HCT116 (cell line): ENCODE results near the gene DPP4.

Source experiments
- SIN3A ChIP-seq: IDR thresholded peaks from 2 replicates; pipeline ENCODE4 v1.6.1; 2012; ENCODE audit warnings: low read depth
- TF ChIP-seq, protein P1 (sequence below), 3 experiments: fragments of 200-600 bp in 1 of 3; sonication (generic) in 1 of 3; IDR thresholded peaks in 2 of 3; conservative IDR thresholded peaks in 1 of 3; 2 replicates each; pipeline ENCODE4 v1.5.1; 2012 to 2017; ENCODE audit warnings: low read depth in 2 of 3, low read length in 2 of 3, antibody characterized with exemption in 1 of 3, borderline replicate concordance in 1 of 3, control low read depth in 1 of 3, mild to moderate bottlenecking in 1 of 3, mixed read lengths in 1 of 3, mixed run types in 1 of 3, moderate library complexity in 1 of 3; ENCODE audit not compliant: insufficient read depth in 1 of 3

DNA sequence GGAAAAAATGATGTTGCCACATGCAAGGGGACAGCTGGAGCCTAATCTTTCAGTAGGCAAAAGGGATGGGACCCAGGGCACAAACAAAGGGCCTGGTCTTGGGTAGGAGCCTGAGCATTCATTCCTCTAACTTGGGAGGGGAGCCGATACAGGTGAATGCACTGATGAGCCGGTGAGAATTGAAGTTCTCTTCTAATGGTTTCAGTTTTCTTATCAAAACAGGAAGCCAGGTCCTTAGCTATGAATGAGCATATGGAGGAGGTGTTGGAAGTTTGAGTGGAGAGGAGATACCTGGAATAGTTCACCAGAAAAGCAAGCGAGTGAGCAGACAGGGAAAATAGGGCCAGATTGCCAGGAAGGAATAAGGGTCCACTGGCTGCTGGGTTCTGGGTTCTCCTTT lies 10.1 kb downstream of the DPP4 start:
- no peak for TF ChIP-seq SIN3A
- TF ChIP-seq, protein P1, sequence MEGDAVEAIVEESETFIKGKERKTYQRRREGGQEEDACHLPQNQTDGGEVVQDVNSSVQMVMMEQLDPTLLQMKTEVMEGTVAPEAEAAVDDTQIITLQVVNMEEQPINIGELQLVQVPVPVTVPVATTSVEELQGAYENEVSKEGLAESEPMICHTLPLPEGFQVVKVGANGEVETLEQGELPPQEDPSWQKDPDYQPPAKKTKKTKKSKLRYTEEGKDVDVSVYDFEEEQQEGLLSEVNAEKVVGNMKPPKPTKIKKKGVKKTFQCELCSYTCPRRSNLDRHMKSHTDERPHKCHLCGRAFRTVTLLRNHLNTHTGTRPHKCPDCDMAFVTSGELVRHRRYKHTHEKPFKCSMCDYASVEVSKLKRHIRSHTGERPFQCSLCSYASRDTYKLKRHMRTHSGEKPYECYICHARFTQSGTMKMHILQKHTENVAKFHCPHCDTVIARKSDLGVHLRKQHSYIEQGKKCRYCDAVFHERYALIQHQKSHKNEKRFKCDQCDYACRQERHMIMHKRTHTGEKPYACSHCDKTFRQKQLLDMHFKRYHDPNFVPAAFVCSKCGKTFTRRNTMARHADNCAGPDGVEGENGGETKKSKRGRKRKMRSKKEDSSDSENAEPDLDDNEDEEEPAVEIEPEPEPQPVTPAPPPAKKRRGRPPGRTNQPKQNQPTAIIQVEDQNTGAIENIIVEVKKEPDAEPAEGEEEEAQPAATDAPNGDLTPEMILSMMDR (IDR thresholded peaks at IDR 0.05 in 2 of 3, conservative IDR thresholded peaks at IDR 0.05 in 1 of 3; ENCODE audit: borderline replicate concordance in 1 of 3, insufficient read depth in 1 of 3, low read depth in 2 of 3, low read length in 2 of 3), result no peak
